ENCODE measurements around the gene ZNF346.
"Not testable (repeated sequence)": the region's sequence is repeated elsewhere in the genome, so short reads cannot be mapped to it uniquely, and the experiment has no call there.

ZNF346 gene, protein sequence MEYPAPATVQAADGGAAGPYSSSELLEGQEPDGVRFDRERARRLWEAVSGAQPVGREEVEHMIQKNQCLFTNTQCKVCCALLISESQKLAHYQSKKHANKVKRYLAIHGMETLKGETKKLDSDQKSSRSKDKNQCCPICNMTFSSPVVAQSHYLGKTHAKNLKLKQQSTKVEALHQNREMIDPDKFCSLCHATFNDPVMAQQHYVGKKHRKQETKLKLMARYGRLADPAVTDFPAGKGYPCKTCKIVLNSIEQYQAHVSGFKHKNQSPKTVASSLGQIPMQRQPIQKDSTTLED

DNA sequence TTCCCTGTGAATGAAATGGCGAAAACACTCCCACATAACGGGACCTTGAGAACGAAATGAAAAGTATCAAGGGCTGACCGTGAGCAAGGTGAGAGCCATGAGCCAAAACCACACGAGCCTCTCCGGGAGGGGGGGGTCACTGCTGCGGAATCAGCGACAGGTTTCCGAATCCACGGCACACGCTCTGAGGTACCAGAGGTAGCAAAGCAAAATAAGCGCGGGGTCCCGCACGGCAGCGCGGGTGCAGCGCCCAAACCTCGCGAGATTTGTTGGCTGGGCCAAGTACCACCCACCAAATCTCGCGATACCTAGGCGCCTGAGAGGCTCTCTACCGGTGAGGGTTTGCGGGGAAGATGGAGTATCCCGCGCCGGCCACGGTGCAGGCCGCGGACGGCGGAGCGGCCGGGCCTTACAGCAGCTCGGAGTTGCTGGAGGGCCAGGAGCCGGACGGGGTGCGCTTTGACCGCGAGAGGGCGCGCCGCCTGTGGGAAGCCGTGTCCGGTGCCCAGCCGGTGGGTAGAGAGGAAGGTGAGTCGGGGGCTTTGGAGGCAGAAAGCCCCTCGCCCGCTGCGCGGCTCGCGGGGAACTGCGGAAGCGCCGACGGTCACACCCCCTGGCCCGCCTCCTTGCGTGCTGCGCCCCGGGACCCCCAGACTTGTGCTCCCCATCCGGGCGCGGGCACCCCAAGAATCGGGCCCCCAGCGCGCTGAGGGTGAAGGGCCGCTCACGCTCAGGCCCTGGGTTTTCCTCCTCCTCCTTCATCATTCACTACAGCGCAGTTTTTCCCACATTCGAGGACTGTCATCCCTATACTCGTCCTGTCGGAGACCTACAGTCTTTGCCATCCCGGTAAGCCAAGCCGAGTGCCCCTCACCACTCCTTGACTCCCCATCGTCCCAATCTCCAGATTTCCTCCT, at the start of gene ZNF346:
TSS of gene ZNF346 (plus strand) at position 311 of the 917 bp plus-strand sequence. CDS start at position 354, 43 bp downstream.
- H3K4me3 ChIP-seq (ENCODE audit: low read depth, low read length) = peak within 1 kb of the TSS; percentile 62

DNA sequence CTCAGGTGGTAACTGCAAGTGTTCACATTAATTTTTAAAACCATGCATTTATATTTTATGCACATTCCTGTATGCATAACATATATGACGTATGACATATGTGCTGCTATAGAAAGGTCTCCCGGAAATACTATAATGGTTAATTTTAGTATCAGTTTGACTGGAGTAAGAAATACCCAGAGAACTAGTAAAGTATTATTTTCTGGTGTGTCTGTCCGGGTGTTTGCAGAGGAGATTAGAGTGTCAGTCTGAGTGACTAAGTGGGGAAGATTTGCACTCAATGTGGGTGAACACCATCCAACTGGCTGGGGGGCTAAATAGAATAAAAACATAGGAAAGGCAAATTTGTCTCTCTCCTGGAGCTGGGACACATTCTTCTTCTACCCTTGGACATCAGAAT, 42.8 kb upstream of the ZNF346 start:
- H3K4me3 ChIP-seq (ENCODE audit: low read depth, low read length) = no peak overlapping the region

DNA sequence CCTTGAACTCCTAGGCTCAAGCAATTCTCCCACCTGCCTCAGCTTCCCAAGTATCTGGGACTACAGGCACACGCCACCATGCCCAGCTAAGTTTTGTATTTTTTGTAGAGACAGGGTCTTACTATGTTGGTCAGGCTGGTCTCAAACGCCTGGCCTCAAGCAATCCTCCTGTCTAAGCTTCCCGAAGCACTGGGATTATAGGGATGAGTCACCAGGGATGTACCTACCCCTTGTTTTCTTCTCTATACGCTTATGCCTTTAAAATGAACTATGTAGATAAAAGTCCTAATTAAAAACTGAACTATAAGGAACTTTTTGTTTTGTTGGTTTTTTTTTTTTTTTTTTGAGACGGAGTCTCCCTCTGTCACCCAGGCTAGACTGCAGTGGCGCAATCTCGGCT, 41.7 kb upstream of the ZNF346 start:
- no peak overlapping the region for H3K4me3 ChIP-seq (ENCODE audit: low read depth, low read length)

DNA sequence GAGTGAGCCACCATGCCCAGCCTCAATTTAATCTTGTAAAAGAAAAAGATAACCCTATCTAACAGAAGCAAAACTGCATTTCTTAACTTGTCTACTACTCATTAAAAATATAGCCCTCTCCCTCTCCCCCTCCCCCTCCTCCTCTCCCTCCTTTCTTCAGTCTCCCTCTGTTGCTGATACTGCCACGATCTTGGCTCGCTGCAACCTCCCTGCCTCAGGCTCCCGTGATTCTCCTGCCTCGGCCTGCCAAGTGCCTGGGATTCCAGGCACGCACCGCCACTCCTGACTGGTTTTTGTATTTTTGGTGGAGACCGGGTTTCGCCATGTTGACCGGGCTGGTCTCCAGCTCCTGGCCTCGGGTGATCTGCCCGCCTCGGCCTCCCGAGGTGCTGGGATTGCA, 39.4 kb upstream of the ZNF346 start:
- not testable (repeated sequence) for H3K4me3 ChIP-seq (ENCODE audit: low read depth, low read length)

DNA sequence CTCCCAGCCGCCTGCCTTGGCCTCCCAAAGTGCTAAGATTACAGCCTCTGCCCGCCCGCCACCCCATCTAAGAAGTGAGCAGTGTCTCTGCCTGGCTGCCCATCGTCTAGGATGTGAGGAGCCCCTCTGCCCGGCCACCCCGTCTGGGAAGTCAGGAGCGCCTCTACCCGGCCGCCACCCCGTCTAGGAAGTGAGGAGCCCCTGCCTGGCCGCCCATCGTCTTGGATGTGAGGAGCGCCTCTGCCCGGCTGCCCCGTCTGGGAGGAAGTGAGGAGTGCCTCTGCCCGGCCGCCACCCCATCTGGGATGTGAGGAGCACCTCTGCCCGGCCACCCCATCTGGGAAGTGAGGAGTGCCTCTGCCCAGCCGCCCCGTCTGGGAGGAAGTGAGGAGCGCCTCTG, 38.9 kb upstream of the ZNF346 start:
- not testable (repeated sequence) for H3K4me3 ChIP-seq (ENCODE audit: low read depth, low read length)

DNA sequence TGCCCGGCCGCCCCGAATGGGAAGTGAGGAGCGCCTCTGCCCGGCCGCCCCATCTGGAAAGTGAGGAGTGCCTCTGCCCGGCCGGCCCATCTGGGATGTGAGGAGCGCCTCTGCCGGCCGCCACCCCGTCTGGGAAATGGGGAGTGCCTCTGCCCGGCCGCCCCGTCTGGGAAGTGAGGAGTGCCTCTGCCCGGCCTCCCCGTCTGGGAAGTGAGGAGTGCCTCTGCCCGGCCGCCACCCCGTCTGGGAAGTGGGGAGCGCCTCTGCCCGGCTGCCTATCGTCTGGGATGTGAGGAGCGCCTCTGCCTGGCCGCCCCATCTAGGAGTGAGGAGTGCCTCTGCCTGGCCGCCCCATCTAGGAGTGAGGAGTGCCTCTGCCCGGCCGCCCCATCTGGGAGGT, 38.3 kb upstream of the ZNF346 start:
- not testable (repeated sequence) for H3K4me3 ChIP-seq (ENCODE audit: low read depth, low read length)

DNA sequence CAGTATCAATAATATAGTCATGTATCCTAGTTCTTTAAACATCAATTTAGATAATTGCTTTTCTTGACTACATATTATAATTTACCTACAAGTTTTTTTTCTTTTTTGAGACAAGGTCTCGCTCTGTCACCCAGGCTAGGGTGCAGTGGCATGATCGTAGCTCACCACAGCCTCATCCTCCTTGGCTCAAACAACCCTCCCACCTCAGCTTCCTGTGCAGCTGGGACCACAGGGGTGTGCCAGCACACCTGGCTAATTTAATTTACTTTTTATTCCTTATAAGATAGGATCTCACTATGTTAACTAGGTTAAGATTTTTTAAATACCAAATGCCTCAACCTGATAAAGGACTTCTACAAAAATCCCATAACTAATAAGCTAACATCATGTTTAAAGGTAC, 37.0 kb upstream of the ZNF346 start:
- no peak overlapping the region for H3K4me3 ChIP-seq (ENCODE audit: low read depth, low read length)

DNA sequence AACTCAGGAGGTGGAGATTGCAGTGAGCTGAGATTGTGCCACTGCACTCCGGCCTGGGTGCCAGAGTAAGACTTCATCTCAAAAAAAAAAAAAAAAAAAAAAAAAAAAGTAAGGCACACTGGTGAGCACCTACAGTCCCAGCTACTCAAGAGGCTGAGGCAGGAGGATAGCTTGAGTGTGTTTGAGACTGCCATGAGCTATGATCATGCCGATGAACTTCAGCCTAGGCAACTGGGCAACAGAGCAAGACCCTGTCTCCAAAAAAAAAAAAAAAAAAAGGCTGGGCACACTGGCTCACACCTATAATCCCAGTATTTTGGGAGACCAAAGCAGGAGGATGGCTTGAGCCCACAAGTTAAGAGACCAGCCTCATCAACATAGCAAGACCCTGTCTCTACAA, 36.2 kb upstream of the ZNF346 start:
- H3K4me3 ChIP-seq (ENCODE audit: low read depth, low read length) = no peak overlapping the region

DNA sequence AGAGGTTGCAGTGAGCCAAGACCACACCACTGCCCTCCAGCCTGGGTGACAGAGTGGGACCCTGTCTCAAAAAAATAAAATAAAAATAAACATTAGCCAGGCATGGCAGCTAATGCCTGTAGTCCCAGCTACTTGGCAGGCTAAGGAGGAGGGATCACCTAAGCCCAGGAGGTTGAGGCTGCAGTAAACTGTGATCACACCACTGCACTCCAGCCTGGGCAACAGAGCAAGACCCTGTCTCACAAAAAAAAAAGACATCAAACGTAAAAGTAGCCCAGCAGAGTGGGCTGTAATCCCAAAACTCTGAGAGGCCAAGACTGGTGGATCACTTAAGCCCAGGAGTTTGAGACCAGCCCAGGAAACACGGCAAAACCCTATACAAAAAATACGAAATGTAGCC, 34.9 kb upstream of the ZNF346 start:
- no peak overlapping the region for H3K4me3 ChIP-seq (ENCODE audit: low read depth, low read length)

DNA sequence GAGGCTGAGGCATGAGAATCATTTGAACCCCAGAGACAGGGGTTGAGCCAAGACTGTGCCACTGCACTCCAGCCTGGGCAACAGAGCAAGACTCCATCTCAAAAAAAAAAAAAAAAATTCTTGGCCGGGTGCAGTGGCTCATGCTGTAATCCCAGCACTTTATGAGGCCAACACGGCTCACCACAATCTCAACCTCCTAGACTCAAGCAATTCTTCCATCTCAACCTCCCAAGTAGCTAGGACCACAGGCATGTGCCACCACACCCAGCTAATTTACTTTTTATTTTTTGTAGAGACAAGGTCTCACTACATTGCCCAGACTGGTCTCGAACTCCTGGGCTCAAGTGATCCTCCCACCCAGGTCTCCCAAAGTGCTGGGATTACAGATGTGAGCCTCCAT, 29.4 kb upstream of the ZNF346 start:
- H3K4me3 ChIP-seq (ENCODE audit: low read depth, low read length) = not testable (repeated sequence)

DNA sequence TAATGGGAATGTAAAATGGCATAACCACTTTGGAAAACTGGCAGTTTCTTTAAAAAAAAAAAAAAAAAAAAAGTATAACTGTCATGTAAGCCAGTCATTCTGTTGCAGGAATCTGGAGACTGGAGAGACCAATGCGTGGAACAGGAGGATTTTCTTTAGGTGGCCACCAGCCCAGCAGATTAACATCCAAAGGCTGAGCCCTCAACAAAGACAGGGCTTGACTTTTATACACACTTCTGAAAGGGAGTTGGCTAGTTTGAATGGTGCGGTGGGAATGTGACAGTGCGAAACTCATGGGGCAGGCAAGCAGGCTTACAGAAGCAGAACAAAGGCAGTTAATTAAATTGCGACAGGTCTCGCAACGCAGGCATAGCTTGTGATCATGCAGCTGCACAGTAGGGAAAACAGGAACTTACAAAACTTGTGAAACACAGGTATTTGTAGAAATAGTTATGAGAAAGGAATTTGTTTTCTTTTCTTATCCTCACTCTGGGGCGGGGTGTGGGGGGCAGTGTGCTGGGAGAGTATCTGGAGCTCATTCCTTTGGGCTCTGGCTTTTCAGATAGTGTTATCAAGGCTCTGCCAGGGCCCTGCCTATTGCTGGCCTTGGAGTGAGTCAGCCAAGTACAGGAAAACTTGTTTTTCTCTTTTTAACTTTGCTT, 27.9 kb upstream of the ZNF346 start:
- H3K4me3 ChIP-seq (ENCODE audit: low read depth, low read length) = no peak overlapping the region

DNA sequence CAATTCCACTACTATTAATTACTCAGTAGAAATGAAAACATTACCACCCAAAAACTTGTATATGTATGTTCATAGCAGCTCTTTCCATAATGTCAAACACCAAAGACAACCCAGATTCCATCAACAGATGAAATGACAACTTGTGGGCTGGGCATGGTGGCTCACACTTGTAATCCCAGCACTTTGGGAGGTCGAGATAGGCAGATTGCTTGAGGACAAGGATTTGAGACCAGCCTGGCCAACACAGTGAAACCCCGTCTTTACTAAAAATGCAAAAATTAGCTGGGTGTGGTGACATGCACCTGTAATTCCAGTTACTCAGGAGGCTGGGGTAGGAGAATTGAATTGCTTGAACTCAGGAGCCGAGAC, 27.4 kb upstream of the ZNF346 start:
- H3K4me3 ChIP-seq (ENCODE audit: low read depth, low read length) = no peak overlapping the region

DNA sequence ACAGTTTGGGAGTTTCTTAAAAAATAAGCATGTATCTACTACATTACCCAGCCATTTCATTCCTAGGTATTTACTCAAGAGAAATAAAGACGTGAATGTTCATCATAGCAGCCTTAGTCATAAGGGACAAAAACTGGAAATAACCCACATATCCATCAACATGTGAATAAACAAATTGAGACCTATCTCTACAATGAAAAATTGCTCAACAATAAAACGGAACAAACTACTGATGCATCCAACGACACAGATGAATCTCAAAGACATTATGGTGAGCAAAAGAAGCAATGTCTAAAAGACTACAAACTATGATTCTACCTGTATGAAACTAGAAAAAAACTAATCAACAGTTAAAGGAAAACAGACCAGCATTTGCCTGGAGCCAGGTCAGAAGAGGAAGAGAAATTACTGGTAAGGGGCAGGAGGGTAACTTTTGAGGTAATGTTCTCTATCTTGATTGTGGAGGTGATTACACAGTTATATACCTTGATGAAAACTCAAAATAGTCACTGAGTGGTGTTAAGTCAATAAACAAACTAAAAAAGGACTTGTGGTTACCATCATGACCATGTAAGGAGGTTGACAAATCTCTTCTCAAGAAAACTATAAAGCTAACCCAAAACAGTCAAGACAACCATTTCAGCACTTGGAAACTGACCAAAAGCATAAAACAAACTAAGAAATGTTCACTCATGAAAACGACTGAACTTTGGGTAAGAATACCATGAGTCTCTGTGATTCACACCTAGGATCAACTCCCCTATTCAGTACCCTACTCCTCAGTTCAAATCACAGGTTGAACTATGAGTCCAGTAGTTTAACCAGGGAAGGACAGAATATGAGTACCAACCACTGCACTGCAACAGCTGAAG, 26.4 kb upstream of the ZNF346 start:
- H3K4me3 ChIP-seq (ENCODE audit: low read depth, low read length) = no peak overlapping the region

DNA sequence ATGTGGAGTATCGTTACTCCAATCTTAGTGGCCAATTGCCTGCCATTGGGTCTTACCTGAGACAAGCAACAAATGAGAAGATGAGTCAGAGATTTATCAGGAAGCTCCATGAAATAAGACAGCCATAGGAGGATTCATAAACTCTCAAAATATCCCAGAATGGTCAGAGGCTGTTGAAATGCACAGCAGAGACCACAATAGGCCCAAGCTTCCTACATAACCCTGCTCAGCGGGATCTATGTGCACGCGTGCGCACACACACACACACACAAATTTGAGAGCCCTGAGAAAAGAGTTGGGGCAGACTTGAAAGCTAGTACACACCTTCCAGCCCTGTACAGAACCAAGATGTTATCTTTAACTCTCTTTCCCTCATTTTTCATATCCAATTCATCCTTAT, 25.7 kb upstream of the ZNF346 start:
- H3K4me3 ChIP-seq (ENCODE audit: low read depth, low read length) = no peak overlapping the region

DNA sequence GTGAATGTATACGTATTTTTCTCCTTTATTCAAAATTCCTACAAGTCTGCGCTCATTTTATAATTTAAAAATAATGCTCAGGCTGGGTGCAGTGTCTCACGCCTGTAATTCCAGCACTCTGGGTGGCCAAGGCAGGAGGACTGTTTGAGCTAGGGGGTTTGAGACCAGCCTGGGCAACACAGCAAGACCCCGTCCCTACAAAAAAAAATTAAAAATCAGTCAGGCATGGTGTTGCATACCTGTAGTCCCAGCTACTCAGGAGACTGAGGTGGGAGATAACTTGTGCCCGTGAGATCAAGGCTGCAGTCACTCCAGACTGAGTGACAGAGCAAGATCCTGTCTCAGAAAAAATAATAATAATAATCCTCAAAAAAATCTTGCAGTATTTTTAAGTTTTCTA, 23.7 kb upstream of the ZNF346 start:
- no peak overlapping the region for H3K4me3 ChIP-seq (ENCODE audit: low read depth, low read length)

DNA sequence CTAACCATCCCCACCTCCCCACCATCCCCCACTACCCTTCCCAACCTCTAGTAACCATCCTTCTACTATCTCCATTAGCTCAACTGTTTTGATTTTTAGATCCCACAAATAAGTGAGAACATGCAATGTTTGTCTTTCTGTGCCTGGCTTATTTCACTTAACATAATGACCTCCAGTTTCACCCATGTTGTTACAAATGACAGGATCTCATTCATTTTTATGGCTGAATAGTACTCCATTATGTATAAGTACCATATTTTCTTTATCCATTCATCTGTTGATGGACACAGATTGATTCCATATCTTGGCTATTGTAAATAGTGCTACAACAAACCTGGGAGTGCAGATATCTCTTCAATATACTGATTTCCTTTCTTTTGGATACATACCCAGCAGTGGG, 23.0 kb upstream of the ZNF346 start:
- not testable (repeated sequence) for H3K4me3 ChIP-seq (ENCODE audit: low read depth, low read length)

DNA sequence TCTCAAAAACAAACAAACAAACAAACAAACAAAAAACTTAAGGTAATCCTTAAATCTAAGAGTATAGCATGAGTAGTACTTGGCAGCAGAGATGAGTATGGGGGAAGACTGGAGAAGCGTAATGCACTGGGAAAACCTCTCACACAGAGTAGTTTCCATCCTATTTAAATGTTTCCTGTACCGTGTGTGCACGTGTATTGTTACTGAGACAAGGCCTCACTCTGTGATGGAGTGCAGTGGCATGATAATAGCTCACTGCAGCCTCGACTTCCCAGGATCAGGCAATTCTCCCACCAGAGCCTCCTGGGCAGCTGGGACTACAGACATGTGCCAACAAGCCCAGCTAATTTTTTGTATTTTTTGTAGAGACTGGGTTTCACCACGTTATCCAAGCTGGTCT, 18.8 kb upstream of the ZNF346 start:
- H3K4me3 ChIP-seq (ENCODE audit: low read depth, low read length) = no peak overlapping the region

DNA sequence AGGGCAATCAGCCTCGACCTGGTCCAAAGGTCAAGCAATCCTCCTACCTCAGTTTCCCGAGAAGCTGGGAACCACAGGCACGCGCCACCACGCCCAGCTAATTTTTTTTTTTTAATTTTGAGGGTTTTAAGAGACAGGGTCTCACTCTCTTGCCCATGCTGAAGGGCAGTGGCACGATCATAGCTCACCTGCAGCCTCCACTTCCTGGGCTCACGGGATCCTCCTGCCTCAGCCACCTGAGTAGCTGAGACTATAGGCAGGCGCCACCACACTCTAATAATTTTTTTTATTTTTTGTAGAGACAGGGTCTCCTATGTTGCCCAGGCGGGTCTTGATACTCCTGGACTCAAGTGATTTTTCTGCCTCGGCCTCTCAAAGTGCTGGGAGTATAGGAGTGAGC, 17.5 kb upstream of the ZNF346 start:
- peak overlapping the region; percentile 88 for H3K4me3 ChIP-seq (ENCODE audit: low read depth, low read length)

DNA sequence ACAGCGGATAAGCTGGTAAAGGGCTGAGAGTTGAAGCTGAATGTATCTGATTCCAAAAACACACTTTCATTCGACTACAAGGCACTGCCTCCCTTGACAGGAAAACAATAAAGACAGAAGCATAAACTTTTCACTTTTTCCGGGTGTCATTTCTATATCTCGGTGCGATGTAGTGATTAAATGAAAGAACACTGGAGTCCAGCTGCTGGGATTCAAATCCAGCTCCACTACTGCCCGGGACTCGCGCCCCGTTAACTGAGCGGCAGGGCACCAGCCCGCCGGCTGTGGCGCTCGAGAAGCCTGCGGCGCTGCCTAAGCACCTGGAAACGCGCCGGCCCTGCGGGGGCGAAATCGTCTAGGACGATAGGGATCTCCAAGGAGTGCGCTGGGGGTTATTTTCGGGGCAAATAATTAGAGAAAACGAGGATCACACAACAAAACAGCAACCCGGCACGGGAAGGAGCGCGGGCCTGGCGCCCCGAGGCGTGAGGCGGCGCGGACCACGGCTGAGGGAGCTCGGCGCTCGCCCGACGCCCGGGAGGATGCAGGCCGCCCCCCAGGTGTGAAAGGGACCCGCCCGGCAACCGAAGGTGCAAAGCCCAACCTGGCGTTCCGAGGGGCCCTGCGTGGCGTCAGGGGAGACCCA, 16.8 kb upstream of the ZNF346 start:
- peak overlapping the region; percentile 88 for H3K4me3 ChIP-seq (ENCODE audit: low read depth, low read length)

DNA sequence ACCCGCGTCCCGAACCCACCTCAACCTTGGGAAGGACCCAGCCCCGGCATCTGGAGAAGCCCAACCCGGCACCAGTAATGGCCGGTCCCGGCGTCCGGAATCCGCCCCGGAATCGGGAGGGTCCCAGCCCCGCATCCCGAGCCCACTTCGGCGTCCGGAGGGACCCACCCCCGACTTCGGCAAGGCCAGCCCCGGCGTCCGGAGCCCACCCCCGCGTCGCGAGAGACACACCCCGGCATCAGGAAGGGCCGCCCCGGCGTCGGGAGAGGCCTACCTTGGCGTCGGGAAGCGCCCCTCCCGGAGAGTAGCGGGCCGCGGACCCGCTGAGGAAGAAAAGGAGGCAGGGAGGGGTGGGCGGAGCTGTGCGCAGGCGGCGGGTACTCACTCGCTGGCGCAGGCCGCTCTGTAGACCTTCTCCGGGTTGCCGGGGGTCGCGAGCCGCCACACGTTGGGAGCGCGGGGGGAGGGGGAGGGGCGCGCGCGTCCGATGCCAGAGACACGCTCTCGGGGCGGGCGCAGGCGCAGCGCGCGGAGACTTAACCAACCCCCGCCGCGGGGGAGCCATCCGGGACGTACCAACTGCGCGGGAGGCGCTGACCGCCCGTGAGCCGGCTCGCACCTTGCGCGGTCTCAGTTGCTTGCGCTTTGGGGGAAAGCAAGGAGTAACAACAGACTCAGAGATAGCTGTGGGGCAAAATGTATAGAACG, 16.1 kb upstream of the ZNF346 start, which contains the start of gene UIMC1:
TSS of gene UIMC1 (minus strand) at position 515 of the 708 bp plus-strand sequence. CDS start 24,164 bp downstream, outside the sequence.
- H3K4me3 ChIP-seq (ENCODE audit: low read depth, low read length) = peak within 1 kb of the TSS; percentile 88
